Tongue (tissue), 2 donors: ENCODE data around the gene EID1. TPM values are rescaled to one million over a fixed set of nuclear protein-coding genes. Genes with fewer than 3 reads are reported as not detected.

Experiments used
- DNase-seq: peaks from one replicate; pipeline ENCODE4 v3.0.0-alpha.2; 2015
- total RNA-seq: library from RNA; depleted of rRNA; stranded (reverse); fragments of >200 nt; gene quantifications from one replicate; pipeline ENCODE4 v1.2.3, GENCODE V29; 2014

EID1 gene
- total RNA-seq, 1 donor from 2014 or later, result 240 TPM

- no peak for DNase-seq
Observed at GRCh38 chr15:48913141-48913540, 35.2 kb downstream of the EID1 start.

- DNase-seq, result no peak
Observed at GRCh38 chr15:48914717-48915116, 36.8 kb downstream of the EID1 start.

- DNase-seq, result peak; percentile 24
Observed at GRCh38 chr15:48915861-48916260, 37.9 kb downstream of the EID1 start.

- DNase-seq, result no peak
Observed at GRCh38 chr15:48916721-48917120, 38.8 kb downstream of the EID1 start.

GRCh38 chr15:48922046-48922445, 44.1 kb downstream of the EID1 start:
- no peak for DNase-seq

- DNase-seq, result no peak
Observed at GRCh38 chr15:48924528-48925393, 46.8 kb downstream of the EID1 start.

- DNase-seq, result no peak
Observed at GRCh38 chr15:48925714-48926223, 47.8 kb downstream of the EID1 start.

GRCh38 chr15:48928877-48929538, 51.1 kb downstream of the EID1 start:
- no peak for DNase-seq

- no peak for DNase-seq
Observed at GRCh38 chr15:48929661-48930060, 51.7 kb downstream of the EID1 start.

Other genes starting within 250 kb of the EID1 start
- 411 TPM for gene FBN1, start 232.4 kb upstream of the EID1 start, total RNA-seq
- gene CEP152, start 67.1 kb upstream of the EID1 start, total RNA-seq, result 6.2 TPM
- 7.7 TPM for gene SHC4, start 85.8 kb downstream of the EID1 start, total RNA-seq
- gene SECISBP2L, start 168.3 kb downstream of the EID1 start, total RNA-seq, result 50.5 TPM